GM19240 (cell line): Measurements from ENCODE around the gene CCDC142.
"Not testable (repeated sequence)": the region's sequence is repeated elsewhere in the genome, so short reads cannot be mapped to it uniquely, and the experiment has no call there.

Source experiments
- DNase-seq: peaks from one replicate; pipeline ENCODE4 v3.0.0; 2011; ENCODE audit warnings: low spot score; ENCODE audit not compliant: insufficient read length

CCDC142 gene

DNA sequence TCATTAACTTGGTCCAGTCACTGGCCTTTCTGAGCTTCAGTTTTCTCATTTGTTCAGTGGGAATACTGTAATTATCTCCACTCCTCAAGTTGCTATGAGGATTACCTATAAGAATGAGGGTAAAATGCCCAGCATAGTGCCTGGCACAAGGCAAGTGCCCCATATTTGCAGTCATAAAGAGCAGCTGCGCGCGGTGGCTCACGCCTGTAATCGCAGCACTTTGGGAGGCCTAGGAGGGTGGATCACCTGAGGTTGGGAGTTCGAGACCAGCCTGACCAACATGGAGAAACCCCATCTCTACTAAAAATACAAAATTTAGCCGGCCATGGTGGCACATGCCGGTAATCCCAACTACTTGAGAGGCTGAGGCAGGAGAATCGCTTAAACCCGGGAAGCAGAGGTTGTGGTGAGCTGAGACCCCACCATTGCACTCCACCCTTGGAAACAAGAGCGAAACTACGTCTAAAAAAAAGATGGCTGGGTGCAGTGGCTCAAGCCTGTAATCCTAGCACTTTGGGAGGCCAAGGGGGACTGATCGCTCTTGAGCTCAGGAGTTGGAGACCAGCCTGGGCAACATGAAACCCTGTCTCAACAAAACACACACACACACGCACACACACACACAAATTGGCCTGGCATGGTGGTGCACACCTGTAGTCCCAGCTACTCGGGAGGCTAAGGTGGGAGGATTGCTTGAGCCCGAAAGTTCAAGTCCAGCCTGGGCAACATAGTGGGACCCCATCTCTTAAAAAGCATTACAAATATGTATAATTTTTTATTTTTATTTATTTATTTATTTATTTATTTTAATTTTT is 40.1 kb downstream of the CCDC142 start:
- not testable (repeated sequence) for DNase-seq

DNA sequence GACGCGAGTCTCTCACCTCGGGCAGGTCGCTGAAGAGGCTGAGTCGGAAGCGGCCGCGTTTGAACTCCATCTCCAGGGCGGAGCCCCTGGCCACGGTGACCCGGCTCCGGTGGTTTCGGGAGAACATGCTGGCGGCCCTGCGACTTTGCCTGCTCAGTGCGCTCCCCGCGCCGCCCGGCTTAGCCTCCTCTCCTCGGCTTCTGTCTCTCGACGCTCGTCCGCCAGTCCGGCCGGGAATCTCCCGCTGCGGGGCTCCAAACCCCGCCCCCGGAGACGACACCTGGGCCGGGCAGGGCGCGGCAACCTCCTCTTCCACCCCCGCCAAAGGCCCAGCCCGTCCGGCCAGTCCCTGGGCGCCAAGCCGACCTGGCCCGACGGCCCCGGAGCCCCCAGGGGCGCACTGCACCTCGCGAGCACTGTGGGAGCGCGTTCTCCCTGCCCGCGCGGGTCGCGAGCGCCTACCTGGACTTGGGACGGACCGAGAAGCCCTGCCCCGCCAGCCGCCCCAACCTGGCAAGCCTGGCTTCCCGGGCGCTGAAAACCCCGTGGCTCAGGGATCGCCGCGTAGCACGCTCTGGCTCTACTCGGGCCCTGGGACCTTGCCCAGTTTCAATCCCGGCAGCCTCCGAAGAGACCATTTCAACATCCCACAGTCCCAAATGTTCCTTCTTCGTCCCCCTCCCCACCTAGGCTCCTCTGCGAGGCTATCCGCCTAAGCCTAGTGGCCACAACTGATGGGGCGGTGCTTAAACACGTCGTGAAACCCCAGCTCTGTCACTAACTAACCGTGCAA is 40.9 kb downstream of the CCDC142 start, which contains the start of gene RTKN:
Gene RTKN, minus strand, starts transcription at position 248 of the 793 bp plus-strand sequence. Its CDS starts 121 bp downstream, at position 127.
- DNase-seq: no peak

DNA sequence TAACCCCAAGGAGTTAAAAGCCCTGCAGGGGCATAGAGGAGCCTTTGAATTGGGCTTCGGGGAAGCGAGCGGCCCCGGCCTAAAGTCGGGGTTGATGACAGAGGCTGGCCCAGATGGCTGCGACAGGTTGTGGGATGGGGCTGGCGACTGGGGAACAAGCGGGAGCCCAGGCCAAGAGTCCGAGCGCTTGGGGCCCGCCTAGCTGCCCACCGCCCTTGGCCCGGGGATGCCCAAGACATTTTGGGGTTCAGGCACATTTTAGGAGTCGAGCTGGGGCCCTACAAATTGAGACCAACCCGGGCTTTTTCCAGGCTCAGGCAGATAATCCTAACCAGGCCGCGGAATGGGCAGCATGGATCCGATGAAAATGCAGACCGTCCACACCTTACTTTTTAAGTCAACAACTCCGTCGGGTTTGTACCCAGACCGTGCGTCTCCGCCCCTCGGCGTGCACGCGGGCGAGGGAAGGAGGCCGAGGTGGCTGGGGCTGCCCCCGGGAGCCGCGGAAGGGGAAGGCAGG is 41.6 kb downstream of the CCDC142 start:
- DNase-seq: no peak

DNA sequence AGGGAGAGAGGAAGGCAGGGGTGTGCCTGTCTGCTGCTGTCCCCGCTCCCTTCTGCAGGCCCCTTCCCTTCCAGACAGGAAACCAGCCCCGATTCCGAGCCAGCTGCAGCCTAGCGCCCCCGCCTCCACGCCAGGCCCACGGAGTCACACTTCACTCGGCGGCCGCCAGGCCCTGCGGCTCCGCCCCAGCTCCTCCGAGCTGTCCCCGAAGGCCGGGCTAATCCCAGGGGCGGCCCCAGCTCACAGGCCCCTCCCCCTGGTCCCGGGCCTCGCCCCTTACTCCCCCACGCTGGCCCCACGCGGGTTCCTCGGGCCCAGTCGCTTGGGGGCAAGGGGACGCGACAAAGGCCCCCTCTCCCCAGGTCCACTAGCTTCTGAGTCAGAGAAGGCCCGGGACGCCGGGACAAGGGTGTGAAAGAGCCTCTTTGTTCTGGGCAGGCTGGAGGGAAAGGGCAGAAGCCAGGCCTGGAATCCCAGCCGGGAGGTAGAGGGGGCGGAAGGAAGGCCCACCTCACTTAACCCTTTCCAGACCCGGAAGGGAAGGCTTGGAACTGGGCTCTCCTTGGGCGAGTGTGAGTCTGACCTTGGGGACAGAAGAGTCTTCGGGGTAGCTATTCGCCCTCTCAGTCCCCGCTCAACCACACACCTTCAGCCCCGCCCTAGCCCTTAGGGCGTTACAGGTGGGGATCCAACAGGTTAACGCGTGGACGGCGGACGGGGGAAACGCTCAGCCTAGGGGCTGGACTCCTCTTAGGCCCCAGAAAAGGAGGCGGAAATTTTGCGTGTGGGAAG is 42.2 kb downstream of the CCDC142 start:
- DNase-seq: peak; percentile 97

DNA sequence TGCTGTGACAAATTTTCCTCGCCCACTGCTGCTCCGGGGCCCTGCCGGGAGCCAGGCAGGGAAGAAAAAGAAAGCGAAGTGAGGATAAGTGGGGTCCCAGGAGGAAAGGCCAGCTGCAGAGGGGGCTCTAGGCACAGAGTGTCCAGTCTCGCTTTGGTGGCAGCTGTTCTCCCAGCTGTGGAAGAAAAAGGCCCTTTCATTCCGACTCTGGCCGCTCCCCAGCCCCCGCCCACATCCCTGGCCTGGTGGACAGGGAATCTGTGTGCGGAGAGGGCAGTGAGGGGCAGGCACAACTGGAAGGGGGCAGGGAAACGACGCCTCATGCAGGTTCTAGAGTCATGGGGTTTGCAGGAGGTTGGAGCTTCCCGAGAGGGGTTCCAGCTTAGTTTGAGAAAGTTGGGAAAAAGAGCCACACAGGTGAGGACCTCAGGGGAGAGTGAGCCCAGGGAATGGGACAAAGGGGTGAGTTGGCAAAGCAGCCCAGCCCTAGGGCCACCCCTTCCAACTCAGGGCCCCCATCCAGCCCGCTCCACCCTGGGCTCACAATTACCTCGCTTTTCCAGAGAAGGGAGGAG is 42.9 kb downstream of the CCDC142 start:
- DNase-seq: no peak

DNA sequence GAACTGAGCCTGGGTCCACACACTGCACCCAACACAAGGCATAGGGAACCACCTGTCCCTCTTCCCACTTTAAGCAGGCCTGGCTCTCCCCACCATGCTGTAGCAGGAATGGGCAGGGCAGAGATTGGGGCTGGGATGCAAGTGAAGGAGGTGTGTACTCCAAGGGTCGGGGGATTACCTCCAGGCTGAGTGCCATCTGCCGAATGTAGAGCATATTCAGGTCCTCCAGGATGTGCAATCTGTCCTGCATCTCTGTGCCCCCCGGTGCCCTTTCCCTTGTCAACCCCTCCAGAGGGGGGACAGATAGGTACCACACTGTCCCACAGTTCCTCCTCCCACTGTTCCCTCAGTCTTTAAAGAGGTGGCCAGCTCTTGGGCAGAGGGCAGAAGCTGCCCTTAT is 43.4 kb downstream of the CCDC142 start:
- no peak for DNase-seq

DNA sequence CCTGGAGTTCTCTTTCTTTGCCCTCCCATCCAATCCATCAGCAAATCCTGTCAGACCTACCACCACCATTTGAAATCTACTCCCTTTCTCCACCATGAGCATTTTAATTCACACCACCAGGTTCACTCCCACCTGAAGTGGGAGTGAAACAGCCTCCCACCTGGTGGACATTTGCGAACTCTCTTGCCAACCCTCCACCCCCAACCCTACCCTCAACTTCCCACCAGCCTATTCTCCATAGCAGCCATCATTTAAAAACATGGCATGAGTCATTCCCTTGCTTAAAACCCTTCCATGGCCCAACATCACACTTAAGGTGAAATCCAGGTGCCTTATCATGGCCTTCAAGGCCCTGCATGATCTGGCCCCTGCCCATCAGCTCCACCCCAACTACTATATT is 44.5 kb downstream of the CCDC142 start:
- DNase-seq: no peak

DNA sequence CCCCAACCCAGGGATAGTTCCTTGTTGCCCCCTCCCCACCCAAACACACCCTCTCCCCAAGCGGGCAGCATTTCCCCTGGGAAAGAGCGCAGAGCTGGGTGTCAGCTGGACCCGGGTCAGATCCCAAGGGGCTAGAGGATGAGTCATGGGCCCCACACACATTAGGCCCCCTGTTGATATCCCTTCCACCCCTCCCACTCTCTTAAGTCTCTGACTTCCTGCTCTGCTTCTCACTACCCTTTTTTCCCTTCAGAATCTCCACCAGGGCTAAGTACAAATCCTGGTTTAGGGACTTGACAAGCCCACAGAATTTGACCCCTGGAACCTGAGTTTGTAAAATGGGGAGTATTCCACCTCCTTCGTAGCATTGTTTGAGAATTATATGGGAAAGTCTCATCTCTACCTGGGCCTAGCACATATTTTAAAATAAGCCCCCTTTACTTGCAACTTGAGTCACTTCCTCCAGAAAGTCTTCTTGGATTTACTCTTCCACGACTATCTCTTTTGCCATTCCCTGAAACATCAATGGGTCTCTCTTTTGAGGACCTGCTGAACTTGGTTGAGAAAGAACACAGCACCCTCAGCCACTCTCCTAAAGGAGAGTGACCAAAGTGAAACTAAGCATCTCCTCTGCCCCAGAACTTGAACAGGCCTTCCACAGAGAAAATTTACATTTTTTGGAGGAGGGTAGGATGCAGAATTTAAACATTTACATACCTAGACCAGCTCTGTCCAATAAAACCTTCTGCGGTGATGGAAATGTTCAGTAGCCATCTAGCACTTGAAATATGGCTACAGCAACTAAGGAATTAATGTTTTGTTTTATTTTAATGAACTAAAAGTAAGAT is 45.7 kb downstream of the CCDC142 start:
- DNase-seq: no peak

DNA sequence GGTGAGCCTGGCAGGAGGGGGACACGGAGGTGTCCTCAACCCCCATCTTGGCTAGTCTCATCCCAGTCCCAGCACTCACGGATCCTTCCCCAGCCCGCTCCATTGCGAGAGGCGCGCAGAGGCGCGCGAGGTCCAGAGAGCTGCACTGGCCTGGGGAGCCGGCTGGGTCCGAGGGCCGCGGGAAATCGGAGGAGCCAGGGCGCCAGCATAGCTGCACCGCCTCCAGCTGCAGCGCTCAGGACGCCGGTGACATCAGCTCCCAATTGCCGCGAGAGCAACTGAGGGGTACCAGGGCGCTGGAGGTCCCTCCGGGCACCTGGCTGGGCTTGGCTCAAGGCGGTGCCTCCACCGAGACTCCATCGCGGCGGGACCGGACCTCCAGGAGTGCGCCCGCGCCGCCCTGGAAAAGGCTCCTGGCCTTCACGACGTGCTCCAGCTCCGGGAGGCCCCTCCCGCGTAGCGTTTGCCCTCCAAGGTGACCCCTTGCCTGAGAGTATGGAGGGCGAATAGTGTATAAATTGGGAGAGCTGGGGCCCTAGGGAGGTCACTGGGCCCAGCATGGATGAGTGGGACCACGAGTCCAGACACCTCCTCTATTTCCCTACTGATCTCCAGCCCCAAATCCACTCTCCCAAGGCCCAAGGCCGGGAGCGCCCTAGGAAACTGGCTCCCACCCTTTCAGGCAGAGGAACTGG is 46.5 kb downstream of the CCDC142 start:
- DNase-seq: no peak

DNA sequence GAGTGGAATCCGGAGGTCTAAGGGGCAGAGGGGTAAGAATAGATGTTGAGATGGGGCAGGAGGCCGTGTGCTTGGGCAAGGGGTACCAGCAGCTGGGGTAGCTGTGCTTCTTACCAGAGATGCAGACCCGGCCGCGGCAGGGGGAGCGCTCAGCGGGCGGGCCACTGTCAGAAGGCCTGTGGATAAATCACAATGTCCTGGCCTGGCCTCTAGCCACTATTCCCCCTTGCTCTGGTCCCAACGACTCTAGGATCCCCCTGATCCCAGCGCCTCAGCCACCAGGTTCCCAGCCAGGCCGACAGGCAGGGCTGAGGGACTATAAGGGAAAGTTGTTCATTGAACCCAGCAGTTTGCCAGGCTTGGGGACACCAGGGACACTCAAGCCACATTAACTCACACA is 52.3 kb downstream of the CCDC142 start:
- no peak for DNase-seq

DNA sequence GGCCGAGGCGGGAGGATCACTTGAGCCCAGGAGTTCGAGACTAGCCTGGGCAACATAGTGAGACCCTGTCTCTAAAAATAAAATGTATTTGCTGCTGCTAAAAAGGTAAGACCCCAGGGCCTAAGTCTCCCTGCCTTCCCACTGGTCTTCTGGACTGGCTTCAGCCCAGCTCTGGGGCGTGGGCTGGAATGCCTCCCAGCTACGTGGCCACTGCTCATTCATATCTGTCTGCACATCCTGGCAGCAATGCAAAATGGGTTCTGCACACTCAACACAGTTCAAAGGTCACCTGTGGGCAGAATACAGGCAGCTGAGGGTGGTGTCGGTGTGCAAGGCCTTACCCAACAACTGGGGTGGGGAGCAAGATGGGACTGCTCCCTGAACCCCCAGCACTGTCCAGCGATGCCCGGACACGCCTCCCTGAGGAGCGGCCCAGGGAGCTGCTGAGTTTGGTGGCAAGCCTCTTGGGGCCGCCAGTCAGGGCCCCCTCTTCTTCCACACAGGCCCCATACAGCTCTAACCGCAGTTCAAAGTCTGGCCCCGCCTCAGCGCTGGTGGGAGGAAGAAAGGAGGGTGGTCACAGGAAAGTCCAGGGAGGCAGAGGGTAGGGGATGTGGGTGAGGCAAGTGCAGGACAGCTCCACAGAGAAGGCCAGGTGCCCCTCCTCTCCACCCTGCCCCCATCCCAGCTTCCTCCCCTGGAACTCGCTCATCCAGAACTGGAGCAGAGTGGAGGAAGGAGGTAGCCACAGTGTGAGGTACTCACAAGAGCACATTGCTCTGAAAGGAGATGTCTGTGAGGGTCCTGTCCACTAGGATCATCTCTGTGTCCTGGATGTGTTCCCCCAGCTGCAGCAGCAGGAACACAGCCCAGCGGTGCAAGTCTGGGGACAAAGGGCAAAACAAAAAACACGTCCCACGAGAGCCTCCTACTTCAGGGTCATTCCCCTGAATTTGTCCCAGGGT is 53.0 kb downstream of the CCDC142 start:
- no peak for DNase-seq

DNA sequence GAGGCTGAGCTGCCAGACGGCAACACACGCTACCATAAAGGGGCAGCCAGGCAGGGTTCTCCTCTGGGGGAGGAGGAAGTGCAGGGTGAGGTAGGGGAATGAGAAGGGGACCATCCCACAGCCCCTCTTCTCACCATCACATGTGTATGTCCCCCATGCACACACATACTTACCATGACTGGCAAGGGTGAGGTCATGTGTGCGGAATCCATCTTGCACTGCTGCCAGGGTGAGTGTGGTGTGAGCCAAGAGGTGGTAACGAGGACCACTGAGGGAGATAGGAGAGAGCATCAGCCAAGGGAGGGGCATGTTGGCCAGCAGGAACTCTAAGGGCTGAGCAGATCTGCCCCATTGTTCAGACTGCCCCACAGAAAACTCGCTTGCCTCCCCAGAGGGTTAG is 54.1 kb downstream of the CCDC142 start:
- no peak for DNase-seq

DNA sequence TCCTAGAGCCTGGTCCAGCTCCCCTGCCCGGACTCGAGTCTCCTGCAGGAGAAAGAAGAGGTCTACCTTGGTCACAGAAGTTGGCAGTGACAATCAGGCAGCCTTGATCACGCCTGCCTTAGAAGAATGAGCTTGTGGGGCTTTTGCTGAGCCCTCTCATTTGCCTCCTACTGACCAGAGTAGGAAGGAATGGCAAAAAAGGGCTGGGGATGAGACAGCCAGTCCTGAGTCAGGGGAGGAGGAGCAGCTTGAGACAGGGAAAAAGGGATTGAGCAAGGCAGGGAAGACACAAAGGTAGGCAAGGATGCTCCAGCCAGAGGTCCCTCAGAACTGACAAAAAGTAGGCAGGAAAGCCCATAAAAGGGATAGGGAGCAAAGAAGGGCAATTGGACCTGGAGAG is 55.2 kb downstream of the CCDC142 start:
- no peak for DNase-seq

DNA sequence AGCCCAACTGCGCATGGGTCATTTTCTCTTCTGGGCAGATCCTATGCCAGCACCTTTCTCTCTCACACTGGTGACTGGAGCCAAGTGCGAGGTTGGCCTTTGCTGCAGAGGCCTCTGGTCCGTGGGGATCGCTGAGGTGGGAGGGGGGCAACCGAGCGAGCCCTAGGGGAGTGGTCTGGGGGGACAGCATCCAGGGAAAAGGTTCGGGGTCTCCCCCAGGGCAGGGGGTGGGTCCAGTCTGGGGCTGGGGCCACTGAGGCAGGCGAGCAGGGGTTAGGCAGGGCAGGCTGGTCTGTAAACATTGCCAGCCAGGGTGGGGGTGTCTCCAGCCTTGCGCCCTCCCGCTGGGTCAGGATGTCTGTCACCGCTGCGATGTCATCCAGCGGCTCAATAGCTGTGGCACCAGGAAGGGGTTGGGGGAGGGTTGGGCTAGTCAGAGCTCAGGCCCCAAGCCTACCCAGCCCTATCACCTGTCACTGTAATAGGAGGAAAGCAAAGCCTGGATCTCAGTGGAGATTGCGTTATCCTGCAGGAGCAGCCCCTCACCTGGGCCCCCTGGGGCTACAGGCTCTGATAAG is 56.5 kb downstream of the CCDC142 start:
- no peak for DNase-seq

DNA sequence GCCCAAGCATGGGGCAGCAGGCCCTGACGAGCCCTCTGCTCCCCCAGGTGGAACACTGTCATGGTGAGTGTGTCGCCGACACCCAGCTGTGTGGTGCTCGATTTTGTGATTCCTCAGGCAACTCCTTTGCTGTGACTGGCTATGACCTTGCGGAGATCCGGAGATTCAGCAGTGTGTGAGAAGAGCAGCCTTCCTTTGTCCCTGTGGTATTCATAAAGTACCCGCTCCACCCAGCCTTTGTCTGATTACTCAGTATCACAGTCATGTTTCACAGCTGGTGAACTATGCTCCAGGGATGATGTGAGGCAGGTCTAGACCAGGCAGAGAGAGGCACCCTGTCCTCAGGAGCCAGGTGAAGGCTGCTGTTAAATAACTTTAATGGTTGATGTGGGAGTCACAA is 57.3 kb downstream of the CCDC142 start:
- no peak for DNase-seq

DNA sequence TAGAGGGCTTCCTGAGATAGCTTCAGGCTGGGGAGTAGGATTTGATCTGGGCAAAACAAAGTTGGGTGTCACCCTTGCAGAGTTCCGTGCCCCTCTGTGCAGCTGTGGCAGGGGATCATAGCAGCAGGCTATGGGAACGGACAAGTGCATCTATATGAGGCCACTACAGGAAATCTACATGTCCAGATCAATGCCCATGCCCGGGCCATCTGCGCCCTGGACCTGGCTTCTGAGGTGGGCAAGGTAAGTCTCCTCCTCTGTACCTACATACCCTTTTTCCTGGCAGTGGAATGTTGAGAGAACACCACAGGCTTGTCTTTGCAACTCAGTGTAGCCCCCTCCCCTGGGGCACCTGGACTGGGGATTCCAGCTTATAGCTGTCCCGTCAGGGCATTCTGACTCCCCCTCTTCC is 57.8 kb downstream of the CCDC142 start:
- no peak for DNase-seq

DNA sequence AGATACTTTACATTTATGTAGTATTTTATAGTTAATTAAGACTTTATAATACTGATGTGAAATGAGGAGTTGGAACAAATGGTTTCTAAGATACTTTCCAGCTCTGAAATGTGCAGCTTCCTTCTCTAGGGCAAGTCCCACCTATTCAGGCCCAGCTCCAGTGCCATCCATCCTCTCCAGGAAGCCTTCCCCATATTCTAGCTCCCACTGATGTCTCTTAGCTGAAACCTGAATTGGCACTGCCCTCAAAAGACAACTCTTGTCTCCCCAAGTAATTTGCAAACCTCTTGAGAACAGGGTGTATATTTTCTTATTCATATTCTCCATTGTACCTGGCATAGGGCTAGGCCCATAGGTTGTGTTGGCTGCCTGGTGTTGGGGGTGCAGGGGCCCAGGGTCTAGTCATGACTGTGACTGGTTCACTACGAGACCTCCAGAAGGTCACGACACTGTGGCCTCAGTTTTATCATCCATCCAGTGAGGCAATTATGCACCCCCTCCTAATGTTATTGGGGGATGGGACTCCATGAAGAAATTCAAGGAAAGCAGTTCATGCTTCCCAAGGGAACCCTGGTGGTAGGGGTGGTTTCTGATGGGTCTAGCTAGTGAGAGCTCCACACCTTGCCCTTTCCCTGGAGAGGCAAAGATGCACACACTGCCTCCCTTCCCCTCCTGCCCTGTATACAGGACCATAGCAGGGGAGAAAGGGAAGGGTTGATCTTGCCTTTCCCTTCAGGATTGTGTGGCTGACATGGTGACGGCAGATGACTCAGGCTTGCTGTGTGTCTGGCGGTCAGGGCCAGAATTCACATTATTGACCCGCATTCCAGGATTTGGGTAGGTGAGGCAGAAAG is 58.4 kb downstream of the CCDC142 start:
- DNase-seq: no peak
